SKM-1 treated with dmso at 0.1 percent for 144 hours (cell line): ENCODE results near the gene MCUR1.
"Not testable (repeated sequence)": the region's sequence is repeated elsewhere in the genome, so short reads cannot be mapped to it uniquely, and the experiment has no call there.

Experiments used
- DNase-seq: peaks from one replicate; lab custom pipeline; 2025; ENCODE audit not compliant: unreplicated experiment; lab: John Stamatoyannopoulos, UW

MCUR1 gene

GRCh38 chr6:13814176-13814937 is at the start of gene MCUR1:
TSS of gene MCUR1 (minus strand) at chr6:13814557. CDS start at chr6:13814429, 128 bp downstream.
- DNase-seq, result peak; percentile 92

GRCh38 chr6:13863699-13864155 is 49.4 kb upstream of the MCUR1 start:
- DNase-seq, result no peak

- DNase-seq, result not testable (repeated sequence)
Observed at GRCh38 chr6:13860556-13861185, 46.3 kb upstream of the MCUR1 start.

GRCh38 chr6:13859871-13860555 is 45.7 kb upstream of the MCUR1 start:
- no peak for DNase-seq

- no peak for DNase-seq
Observed at GRCh38 chr6:13854716-13855250, 40.4 kb upstream of the MCUR1 start.

- no peak for DNase-seq
Observed at GRCh38 chr6:13853871-13854270, 39.5 kb upstream of the MCUR1 start.

GRCh38 chr6:13851803-13852202 is 37.4 kb upstream of the MCUR1 start:
- no peak for DNase-seq

- DNase-seq, result no peak
Observed at GRCh38 chr6:13851330-13851729, 37.0 kb upstream of the MCUR1 start.

GRCh38 chr6:13850690-13851089 is 36.3 kb upstream of the MCUR1 start:
- DNase-seq, result not testable (repeated sequence)

- DNase-seq, result no peak
Observed at GRCh38 chr6:13848522-13849150, 34.3 kb upstream of the MCUR1 start.

GRCh38 chr6:13847326-13848050 is 33.1 kb upstream of the MCUR1 start:
- no peak for DNase-seq

- DNase-seq, result no peak
Observed at GRCh38 chr6:13846841-13847240, 32.5 kb upstream of the MCUR1 start.

- no peak for DNase-seq
Observed at GRCh38 chr6:13841936-13842335, 27.6 kb upstream of the MCUR1 start.

- DNase-seq, result no peak
Observed at GRCh38 chr6:13838616-13839015, 24.3 kb upstream of the MCUR1 start.

GRCh38 chr6:13836170-13836569 is 21.8 kb upstream of the MCUR1 start:
- DNase-seq, result no peak

GRCh38 chr6:13834790-13835189 is 20.4 kb upstream of the MCUR1 start:
- no peak for DNase-seq

- DNase-seq, result not testable (repeated sequence)
Observed at GRCh38 chr6:13834018-13834417, 19.7 kb upstream of the MCUR1 start.

GRCh38 chr6:13832778-13833177 is 18.4 kb upstream of the MCUR1 start:
- no peak for DNase-seq

- no peak for DNase-seq
Observed at GRCh38 chr6:13831615-13832014, 17.3 kb upstream of the MCUR1 start.

- DNase-seq, result no peak
Observed at GRCh38 chr6:13830803-13831202, 16.4 kb upstream of the MCUR1 start.
